A673 (cell line): ENCODE data around the gene TSPOAP1.

ENCODE experiments used
- EZH2 ChIP-seq: fragments of 200-600 bp; sonication (generic); IDR thresholded peaks from 2 replicates; pipeline ENCODE4 v1.6.1; 2017; ENCODE audit warnings: borderline replicate concordance, low read depth, mild to moderate bottlenecking, mixed read lengths, antibody characterized with exemption, low read length; ENCODE audit not compliant: poor library complexity, severe bottlenecking
- TF ChIP-seq, protein P1 (sequence below): fragments of 300-800, 200-600 bp; sonication (generic); conservative IDR thresholded peaks from 2 replicates; pipeline ENCODE4 v1.5.1; 2017; ENCODE audit warnings: low read depth, mild to moderate bottlenecking, antibody characterized with exemption, low read length, moderate library complexity, mixed read lengths

DNA sequence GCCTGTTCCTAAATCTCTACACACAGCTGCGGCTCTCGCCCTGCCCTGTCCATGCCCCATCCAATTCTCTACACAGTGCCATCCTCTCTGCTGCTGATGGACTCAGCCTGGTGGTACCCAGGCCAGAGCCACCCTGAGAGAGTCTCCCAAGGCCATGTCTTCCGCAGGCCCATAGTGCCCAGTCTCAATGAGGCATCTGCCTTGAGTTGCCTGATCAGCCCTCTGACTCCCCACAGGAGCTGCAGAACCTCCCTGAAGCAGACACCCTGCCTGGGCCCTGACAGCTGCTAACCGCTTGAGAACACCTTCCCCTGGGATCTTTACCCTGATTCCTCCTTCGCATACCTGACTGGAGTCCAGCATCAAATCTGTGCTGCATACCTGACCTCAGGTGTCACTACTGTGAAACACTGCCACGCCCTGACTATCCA, 13.3 kb downstream of the TSPOAP1 start:
- TF ChIP-seq, protein P1, sequence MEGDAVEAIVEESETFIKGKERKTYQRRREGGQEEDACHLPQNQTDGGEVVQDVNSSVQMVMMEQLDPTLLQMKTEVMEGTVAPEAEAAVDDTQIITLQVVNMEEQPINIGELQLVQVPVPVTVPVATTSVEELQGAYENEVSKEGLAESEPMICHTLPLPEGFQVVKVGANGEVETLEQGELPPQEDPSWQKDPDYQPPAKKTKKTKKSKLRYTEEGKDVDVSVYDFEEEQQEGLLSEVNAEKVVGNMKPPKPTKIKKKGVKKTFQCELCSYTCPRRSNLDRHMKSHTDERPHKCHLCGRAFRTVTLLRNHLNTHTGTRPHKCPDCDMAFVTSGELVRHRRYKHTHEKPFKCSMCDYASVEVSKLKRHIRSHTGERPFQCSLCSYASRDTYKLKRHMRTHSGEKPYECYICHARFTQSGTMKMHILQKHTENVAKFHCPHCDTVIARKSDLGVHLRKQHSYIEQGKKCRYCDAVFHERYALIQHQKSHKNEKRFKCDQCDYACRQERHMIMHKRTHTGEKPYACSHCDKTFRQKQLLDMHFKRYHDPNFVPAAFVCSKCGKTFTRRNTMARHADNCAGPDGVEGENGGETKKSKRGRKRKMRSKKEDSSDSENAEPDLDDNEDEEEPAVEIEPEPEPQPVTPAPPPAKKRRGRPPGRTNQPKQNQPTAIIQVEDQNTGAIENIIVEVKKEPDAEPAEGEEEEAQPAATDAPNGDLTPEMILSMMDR: no peak
- no peak for TF ChIP-seq EZH2
